NCI-H146 (cell line): ENCODE results near the gene TMIE.
A peak's percentile ranks its signal among the peaks of the same experiment; 100 is the strongest.

Experiments
- DNase-seq: peaks from one replicate; lab custom pipeline; 2025; lab: John Stamatoyannopoulos, UW

TMIE gene

DNA sequence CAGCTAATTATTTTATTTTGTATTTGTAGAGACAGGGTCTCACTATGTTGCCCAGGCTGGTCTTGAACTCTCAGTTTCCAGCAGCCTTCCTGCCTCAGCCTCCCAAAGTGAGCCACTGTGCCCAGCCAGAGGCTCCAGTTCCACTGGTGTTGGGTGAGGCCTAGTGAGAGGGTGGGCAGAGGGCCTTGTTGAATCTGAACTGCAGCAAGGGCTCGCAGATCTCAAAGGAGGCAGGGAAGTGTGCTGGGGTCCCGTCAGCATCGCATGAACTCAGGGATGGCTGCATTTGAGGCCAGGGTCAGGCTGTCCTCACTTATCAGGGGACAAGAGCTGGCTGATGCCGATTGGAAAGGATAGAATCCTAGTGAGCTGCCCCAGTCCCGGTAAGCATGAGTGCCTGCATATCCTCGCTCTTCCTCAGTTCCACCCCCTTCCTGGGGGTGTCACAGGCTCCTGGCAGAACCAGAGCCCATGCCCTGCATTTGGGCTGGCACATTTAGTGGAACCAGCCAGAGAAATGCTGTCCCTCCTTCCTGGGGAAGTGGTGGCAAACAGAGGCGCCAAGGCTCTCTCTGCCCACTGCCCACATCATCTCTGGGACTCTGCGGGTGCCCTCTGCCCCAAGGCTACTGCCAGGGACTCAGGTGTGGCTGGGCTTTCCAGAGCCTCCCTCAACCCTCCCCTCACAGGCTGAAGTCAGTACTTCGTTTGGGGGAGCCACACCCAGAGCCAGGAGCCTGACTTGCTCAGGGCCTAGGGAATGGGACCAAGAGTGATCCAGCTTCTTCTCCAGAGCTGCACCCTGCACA is 31.8 kb upstream of the TMIE start:
- DNase-seq: no peak

DNA sequence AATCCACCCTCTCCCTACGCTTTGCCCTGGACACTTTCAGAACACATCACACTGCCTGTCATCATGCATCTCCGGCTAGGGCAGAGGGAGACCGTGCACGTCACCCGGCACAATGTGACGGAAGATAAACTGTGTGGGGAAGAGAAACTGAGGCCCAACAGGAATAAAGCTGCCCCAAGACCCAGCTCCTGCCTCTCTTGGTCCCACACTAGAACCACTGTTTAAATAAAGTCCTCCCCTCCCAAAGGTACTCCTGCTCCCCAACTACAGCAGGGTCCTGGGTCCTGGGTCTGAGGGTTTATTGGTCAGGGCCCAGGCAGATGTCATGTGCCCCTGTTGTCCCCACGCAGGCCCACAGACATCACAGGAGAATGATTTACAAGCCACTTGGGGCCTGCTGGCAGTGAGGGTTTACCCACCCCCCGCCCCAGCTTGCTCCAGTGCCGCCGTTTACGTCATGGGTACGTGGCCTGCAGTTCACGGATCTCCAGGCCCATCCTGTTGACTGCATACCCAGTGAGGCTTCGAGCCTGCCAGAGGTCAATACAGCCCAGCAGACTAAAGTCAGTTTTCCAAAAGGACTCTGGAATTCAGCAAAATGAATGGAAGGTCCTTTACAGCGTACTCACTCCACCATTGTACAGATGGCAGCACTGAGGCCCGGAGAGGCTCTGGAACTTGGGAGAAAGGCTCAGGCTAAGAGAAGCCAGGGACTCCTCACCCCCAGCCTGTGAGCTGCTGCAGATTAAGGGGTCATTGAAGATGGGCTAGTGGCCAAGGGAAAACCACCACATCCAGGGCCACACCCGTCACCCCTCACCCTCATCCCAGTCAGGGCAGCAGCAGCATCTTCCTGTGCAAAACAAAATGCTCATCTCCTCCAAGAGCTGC is 30.9 kb upstream of the TMIE start:
- no peak for DNase-seq

DNA sequence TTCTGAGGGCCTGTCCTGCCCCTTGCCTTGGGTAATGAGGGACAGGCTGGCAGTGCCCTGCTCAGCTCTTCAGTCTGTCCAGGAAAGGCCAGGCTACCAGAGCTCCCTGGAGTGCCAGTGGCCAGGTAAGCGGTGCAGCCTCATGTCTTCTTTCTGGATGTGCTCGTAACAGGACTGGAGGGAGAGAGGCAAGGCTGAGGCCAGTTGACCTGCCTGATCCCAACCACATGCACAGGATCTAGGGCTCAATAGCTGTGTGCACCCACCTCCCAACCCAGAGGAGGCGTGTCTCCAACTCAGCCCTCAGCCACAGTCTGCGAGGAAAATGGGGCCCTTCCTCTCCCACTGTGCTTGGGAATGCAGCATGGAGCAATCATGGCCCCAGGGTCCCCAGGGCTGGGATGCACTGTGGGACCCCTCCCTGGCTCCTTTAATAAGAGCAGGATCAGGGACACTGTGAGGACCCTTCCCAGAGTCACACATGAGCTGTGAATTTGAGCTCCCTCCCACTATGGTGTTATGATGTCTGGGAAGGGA is 30.2 kb upstream of the TMIE start:
- DNase-seq: no peak

DNA sequence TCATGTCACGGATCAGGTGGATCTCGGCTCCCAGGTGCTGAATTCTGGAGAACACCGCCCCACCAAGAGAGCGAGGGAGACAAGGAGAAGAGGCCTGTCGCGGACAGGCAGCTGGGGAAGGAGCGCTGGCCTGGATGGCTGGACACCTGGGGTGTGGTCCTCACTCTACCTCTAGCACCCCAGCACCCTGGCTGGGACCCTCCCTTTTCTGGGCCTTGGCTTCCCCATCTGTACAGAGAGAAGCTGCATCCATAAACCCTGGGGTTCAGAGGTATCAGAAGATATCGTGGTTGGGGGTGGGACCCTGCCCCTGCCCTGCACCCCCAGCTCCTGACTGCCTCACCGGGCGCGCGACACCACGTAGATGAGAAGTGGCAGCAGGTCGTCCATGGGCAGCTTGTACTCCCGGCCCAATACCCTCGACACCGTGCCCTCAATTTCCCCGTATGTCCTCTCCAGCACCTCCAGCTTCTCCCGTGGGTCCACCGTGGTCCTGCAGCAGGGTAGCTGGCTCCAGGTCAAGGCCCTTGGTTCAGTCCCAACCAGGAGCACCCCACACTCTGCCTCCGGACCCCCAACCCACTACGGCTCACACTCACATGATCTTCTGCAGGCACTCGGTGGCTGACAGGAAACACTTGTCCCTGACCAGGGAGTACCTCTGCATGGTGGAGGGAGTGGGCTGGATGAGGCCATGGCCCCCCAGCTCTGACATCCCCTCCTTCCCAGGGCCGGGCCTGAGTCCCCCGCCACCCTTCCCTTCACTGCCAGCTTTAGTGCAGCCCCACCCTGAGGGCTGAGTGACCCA is 29.4 kb upstream of the TMIE start:
- DNase-seq: no peak

DNA sequence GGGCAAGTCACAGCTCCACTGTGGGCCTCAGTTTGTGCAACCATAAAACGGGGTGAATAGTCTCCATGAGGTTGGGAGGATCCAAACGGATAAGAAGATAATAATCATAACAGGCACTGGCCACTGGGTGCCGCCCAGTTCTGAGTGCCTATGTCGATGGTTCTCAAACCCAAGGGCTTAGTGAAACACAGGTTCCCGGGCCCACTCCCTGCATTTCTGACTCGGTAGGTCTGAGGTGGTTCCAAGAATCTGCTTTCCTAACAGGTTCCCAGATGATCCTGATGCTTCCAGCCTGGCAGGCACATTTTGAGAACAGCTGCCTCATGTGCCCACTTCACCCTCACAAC is 28.9 kb upstream of the TMIE start:
- no peak for DNase-seq

DNA sequence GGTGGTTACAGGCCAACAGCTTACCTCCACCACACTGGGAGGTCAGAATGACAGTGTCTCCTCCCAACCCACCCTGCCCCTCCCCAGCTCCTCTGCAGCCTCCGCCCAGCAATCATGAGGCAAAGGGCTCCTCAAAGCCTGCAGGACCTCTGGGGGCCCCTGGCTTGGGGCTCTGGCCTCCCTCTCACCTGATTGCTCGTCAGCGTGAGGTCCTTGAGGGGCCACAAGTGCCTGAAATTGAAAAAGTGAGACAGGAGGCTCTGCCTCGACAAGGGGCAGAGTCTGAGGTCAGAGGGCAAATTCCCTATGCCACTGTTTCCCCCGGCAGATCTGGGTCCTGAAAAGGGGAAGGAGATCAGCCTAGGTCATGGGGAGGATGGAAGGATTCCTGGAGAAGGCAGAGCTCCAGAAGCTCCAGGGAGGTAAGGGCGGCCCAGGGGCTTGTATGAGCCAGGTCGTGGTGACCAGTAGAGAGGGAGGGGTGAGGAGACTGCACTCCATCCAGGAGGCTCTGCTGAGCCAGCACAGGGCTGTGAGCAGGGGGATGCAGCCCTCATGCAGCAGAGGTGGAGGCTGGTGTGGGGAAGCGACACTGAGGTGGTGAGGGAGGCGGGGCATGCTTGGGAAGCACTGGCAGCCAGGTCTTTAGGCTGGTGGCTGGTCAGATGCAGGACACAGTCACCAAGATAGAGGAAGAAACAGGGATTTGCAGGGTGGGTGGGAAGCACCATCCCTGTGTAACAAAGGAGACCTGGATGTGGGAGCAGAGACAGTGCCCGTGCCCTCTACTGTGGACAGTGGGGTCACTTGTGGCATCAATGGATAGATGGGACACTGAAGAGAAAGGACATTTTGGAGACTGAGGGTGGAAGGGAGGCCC is 27.8 kb upstream of the TMIE start:
- DNase-seq: no peak

DNA sequence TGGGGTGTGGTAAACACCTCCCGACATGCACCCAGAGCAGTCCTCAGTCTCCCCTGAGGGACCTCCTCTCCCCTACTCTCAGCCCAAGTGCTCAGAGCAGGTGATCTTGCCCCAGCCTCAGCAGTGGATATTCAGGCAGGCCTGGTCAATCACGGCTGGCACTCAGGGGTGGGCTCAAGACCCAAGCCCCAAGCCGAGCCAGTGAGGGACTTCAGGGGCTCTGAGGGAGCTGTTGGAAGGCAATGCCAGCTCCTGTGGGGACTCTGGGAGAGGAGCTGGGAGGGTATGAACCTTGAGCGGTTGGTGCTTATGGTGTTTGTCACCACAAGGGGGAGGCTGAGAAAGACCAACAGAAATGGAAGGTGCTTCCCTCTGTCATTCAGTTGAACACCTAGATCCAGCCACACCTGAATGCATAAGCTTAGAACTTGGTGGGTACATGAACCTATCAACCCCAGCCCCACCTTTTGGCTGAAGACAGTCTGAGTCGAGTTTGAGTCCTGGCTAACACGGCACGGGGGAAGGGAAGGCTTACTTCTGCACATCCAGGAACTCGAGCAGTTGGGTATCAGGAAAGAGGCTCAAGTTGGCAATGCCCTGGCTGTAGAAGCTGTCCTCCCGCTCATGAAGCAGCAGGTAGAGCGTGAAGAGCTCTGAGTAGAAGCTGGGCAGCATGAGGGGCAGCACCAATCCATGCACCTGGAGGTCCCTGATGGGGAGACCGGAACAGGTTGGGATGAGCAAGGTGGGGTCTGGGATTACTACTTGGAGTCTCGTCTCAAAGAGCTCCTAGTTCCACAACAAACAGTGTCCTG is 27.0 kb upstream of the TMIE start:
- DNase-seq: no peak

DNA sequence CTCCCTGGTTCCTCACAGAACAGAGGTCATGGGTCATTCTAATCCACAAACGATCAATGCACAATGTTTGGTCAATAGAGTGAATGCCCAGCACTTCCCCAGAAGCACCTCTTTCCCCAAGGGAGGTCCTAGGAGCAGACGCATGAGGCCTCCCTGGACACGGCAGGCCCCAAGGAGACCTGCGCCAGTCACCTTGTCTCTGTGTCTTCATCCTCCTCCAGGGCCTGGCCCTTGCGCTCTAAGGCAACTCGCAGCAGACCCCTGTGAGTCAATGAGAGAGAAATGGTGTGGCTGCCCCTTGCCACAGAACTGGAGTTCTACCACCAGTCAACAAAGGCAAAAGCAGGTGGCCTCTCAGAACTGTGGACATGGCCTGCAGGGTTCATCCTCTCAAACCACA is 25.8 kb upstream of the TMIE start:
- no peak for DNase-seq

DNA sequence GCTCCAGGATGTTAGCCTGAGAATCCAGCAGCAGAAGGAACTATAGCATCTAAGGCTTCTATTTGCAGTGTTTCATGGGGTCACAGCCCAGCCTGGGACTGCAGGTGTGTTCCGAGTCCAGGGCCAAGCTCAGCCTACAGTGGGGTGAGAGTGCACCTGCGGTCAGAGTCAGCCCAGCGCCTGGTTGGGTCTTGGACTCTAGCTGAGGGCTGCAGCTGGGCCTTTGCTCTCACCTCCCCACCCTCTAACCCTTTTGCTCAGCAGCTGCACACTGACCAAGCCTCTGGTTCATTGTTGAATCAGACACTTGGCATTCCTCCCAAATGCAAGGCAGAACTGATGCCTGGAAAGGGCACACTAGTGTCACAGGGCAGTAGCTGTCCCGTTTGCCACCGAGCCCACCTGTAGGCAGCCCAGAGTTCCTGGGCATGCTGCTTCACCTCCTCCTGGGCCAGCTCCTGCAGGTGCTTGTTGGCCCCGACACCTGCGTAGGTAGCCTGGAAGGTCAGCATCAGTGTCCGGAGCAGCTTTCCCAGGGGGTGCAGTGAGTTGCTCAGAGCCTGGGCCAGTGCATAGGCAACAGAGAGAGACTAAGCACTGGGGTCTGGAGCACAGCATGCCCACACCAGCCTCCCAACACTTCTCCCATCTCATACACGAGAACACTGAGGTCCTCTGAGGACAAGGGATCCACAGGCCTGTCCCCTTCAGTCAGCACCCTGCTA is 25.2 kb upstream of the TMIE start:
- DNase-seq: peak; percentile 25

DNA sequence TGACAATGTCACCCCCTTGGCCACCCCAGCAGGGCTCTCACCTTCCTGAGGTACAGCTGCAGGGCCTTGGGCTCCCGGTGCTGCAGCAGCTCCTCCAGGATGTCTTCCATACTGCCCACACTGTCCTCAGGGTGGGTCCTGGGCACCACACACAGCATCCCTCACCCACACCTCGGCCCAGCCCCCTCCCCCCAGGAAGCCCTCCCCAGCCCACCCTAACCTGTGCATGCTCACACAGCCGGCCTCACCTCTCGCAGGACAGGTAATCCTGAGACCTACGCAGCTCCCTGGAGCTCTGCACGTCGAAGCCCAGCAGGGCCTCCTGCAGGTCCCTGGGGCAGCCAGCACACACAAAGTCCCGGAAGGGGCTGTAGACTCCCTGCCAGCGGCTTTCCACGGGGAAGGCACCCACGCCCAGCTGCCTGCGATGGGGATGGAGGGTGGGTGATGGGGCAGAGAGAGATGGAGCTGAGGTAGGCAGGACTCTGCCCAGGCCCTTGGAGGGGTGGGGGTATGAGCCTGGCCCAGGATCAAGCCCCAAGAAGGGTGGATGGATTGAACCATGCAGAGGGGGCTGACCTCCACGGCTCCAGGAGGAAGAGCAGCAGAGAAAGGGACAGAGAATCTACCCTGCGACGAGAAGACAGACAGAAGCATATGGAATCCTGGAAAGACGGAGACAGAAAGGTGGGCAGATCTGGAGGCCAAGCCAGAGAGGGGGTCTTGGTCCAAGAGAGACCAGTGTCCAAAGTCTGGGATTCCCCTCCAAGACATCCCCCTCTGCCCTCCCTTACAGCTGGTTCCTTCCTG is 24.4 kb upstream of the TMIE start:
- no peak for DNase-seq

DNA sequence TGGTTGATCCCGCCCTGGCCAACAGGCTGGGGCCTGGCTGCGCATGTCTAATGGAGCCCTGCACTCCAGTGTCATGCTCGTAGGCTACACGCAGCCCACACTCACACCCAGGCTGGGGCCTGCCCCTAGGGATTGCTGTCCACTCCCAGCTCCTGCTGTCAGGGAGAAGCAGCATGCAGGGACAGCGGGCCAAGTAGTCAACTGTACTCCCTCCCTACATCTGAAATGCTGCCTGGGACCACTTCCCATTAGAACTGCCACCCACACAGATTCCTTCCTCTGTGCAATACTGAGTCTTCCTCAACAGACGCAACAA is 23.8 kb upstream of the TMIE start:
- DNase-seq: no peak

DNA sequence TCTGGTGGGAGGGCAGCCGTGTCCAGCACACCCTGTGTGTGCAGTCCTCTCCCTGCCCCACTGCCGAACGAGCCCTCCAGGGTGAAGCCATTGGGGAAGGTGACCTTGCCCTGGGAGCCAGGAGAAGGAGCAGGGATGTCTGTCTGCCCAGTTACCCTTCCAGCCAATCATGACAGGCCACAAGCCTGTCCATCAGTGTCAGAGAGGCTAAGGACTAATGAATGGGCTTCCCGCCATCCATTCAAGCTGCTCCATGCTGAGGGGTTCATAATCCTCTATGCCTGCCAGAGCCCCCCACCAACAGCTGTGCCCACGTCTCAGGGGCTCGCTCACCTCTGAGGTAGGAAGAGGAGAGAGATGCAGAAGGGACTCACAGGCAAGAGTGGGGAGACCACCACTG is 22.9 kb upstream of the TMIE start:
- DNase-seq: no peak

DNA sequence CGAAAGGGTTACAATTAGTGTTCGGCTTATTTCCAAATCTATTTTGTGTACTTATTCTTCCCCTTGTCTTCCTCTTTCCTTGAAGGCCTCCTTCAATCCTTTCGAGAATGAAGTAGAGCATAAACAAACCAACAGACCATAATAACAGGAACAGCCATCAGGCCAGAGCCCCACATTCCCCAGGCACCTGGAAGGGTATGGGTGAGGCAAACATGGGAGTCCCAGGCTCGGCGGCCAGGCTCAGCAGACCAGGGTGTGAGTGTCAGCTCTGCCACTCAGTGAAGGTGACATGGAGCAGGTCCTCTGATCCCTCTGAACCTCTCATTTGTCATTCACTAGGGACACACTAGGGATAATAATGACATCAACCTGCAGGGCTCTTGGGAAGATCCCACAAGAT is 21.5 kb upstream of the TMIE start:
- DNase-seq: no peak

DNA sequence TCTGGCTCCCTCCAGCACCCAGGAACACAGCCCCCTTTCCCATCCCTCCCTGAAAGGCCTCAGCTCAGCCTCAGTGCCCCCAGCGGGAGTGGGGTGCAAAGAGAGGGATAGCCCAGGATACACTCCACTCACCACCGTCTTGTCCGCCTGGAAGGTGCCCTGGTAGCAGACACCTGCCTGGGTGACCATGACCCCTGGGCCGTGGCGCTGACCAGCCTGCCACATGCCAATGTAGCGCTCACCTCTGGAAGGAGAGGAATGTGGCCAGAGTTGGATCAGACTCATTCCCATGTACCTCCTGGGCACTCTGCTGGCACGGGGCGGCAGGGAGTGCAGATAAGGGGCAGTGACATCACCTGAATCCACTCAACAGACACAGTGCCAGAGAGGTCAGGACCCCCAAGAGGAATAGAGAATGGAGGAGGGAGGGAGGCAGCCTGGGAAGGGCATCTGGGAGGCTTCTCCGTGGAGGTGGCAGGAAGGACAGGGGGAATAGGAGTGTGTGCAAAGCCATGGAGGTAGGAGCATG is 20.8 kb upstream of the TMIE start:
- DNase-seq: no peak

DNA sequence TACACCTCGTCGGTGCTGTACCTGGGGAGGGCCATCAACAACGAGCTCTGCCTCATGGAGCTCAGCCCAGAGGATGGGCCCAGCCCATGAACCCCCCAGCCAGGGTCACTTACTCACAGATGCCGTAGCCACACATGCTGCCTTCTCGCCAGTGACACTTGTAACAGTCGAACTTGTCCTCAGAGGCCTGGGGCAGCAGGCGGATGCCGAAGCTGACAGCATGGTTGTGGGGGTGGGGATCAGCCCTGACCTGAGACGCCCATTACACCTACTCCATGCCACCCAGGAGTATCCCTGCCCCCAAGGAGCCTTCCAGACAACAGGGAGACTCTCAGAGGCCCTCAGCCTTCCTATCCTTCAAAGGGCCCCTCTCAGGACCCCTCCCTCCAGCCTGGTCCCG is 19.8 kb upstream of the TMIE start:
- no peak for DNase-seq

DNA sequence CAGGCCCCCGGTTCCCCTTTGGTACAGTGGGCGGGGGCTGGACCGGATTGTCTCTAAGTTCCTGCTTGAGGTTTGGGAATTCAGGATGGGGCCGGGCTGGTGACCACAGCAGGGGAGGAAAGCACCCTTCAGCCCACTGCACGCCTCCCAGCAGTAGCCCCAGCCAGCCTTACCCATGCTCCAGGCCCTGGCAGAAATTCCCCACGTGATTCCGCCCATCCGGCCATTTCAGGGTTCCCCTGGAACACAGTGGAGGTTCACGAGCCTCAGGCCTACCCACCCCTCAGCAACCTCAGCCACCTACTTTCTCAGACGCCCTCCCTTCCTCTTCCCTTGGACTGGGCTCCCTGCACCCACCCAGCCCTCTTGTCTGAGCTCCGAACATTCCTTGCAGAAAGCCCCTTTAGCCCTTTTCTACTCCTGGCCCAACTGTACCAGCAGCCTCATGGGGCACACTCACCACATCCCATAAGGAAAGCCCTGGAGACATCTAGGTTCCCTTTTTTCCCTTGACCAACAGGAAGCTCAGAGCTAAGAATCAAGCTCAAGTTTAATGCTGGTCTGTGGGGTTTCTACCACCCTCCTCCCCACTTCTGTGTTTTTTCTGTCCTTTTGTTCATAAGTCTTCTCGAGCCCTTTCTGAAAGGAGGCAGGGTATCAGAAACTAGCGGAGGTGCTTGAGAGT is 19.2 kb upstream of the TMIE start:
- DNase-seq: no peak

DNA sequence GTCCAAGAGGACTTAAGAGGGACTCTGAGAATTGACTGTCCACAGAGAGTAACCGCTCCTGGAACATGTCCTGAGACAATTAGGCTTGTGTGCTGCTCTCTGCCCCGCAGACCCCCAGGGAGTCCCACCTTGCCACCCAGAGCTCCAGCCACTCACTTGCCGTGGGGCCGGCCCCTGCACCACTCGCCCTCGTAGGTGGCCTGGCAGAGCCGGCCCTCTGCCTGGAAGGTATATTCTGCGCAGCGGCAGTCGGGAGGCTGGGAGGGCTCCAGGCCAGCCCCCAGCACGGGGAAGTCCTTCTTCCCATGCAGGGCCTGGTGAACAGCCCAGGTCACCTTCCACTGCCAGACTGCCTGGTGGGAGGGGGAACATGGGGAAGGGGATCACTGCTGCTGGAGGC is 18.2 kb upstream of the TMIE start:
- DNase-seq: no peak

DNA sequence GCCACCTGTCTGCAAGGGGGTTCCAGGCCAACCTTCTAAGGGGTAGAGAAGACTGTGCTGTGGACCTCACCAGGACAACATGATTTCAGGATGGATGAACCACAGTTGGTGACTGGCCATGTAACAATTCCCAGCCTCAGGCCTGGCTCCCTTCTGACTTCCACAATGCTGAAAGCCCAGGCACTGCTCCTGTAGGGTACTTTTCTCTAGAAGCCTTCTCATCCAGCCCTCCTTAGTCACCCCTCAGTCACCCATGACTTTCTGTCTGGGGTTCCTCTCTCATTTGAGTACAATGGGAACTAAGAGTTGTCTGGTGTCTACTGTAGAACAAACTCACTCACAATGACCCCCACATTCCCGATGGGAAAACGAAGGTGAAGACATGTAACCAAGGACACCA is 16.3 kb upstream of the TMIE start:
- no peak for DNase-seq
